ENCODE measurements around the gene ADCY2. TPM values are rescaled to one million over a fixed set of nuclear protein-coding genes. Genes with fewer than 3 reads are reported as not detected.

Gene ADCY2
- total and polyA plus RNA-seq, 2 experiments from 2014 or later, result 23.8 to 74.9 TPM

GRCh38 chr5:7866196-7866595, 470.3 kb downstream of the ADCY2 start:
- no peaks in the 10 kb centered on the region for H3K27me3 ChIP-seq (ENCODE audit: insufficient read depth)
- ATAC-seq (no peak), DNase-seq (ENCODE audit: low spot score) (no peak)
- no peak for TF ChIP-seq JUNB (IDR thresholded peaks at IDR 0.05; ENCODE audit: unreplicated experiment)
- TF ChIP-seq EZH2 (IDR thresholded peaks at IDR 0.05; ENCODE audit: low read depth, unreplicated experiment), result no peak
- TF ChIP-seq STAT1 (IDR thresholded peaks at IDR 0.05; ENCODE audit: unreplicated experiment), result no peak
- TF ChIP-seq ZNF331 (CRISPR knock-in tag; IDR thresholded peaks at IDR 0.05; ENCODE audit: low read depth), result no peak
- no peak overlapping the region for H3K27ac ChIP-seq (ENCODE audit: low read depth)
- Mint-ChIP-seq H3K36me3 (ENCODE audit: low read depth) (peaks cover 14% of the 10 kb centered on the region), H3K4me3 (no peak overlapping the region), H3K9me3 (peaks cover 4% of the 10 kb centered on the region; the same call in 1 of the 3 replicates), H3K27ac (no peak overlapping the region), H3K27me3 (ENCODE audit: insufficient read depth, low read depth, poor library complexity) (peaks cover 4% of the 10 kb centered on the region), H3K4me1 (peaks cover 12% of the 10 kb centered on the region)
- H2AFZ ChIP-seq, result no peak overlapping the region
- peaks cover 20% of the 10 kb centered on the region for H4K20me1 ChIP-seq (replicated peaks; ENCODE audit: insufficient read depth)
- H3K4me2 ChIP-seq, result no peak overlapping the region
- no peaks in the 10 kb centered on the region for H3K36me3 ChIP-seq (ENCODE audit: insufficient read depth)
- peaks cover 22% of the 10 kb centered on the region; the same call in 1 of the 2 replicates for H3K4me1 ChIP-seq (ENCODE audit: insufficient read depth)
- H3K79me2 ChIP-seq (replicated peaks; ENCODE audit: insufficient read depth), result peaks cover 37% of the 10 kb centered on the region
- H3F3A ChIP-seq (replicated peaks; ENCODE audit: low read depth), result no peaks in the 10 kb centered on the region
- no peak overlapping the region for H3K4me3 ChIP-seq
- H3K9me2 ChIP-seq (ENCODE audit: insufficient read depth), result no peaks in the 10 kb centered on the region

- Histone ChIP-seq H2AFZ (no peak overlapping the region), H3K27ac (ENCODE audit: low read depth) (no peak overlapping the region), H3K4me1 (ENCODE audit: insufficient read depth) (peaks cover 22% of the 10 kb centered on the region; the same call in 1 of the 2 replicates), H3K27me3 (ENCODE audit: insufficient read depth) (no peaks in the 10 kb centered on the region), H3K4me2 (peak overlapping the region; percentile 91; the same call in 1 of the 2 replicates), H4K20me1 (replicated peaks; ENCODE audit: insufficient read depth) (peaks cover 29% of the 10 kb centered on the region), H3K9me2 (ENCODE audit: insufficient read depth) (no peaks in the 10 kb centered on the region), H3F3A (replicated peaks; ENCODE audit: low read depth) (no peaks in the 10 kb centered on the region), H3K4me3 (no peak overlapping the region), H3K79me2 (replicated peaks; ENCODE audit: insufficient read depth) (peaks cover 48% of the 10 kb centered on the region), H3K36me3 (ENCODE audit: insufficient read depth) (no peaks in the 10 kb centered on the region)
- Mint-ChIP-seq H3K36me3 (ENCODE audit: low read depth) (peaks cover 14% of the 10 kb centered on the region), H3K4me3 (peak overlapping the region; percentile 47), H3K4me1 (peaks cover 12% of the 10 kb centered on the region), H3K9me3 (peaks cover 4% of the 10 kb centered on the region; the same call in 1 of the 3 replicates), H3K27ac (no peak overlapping the region), H3K27me3 (ENCODE audit: insufficient read depth, low read depth, poor library complexity) (peaks cover 4% of the 10 kb centered on the region)
- DNase-seq (ENCODE audit: low spot score) (no peak), ATAC-seq (no peak)
- TF ChIP-seq REST (IDR thresholded peaks at IDR 0.05; ENCODE audit: unreplicated experiment), result no peak
- no peak for TF ChIP-seq ZNF331 (CRISPR knock-in tag; IDR thresholded peaks at IDR 0.05; ENCODE audit: low read depth)
- TF ChIP-seq ZNF114 (CRISPR knock-in tag; IDR thresholded peaks at IDR 0.05), result no peak
- TF ChIP-seq CTCF (conservative IDR thresholded peaks at IDR 0.05; ENCODE audit: low read depth in 2 of 2), result no peak
- TF ChIP-seq ETS1 (IDR thresholded peaks at IDR 0.05), result no peak
- no peak for TF ChIP-seq STAT1 (IDR thresholded peaks at IDR 0.05; ENCODE audit: unreplicated experiment)
- no peak for TF ChIP-seq POLR2AphosphoS5 (IDR thresholded peaks at IDR 0.05; ENCODE audit: low read depth)
- no peak for TF ChIP-seq EZH2 (IDR thresholded peaks at IDR 0.05; ENCODE audit: low read depth, unreplicated experiment)
- TF ChIP-seq CREB1 (CRISPR knock-in tag; IDR thresholded peaks at IDR 0.05; ENCODE audit: low read depth), result no peak
- TF ChIP-seq JUNB (IDR thresholded peaks at IDR 0.05; ENCODE audit: unreplicated experiment), result no peak
These were observed 471.3 kb downstream of the ADCY2 start for GRCh38 chr5:7867260-7867659.

Measured in GM23338 (cell line).